Heart right ventricle (tissue), 16 donors: ENCODE data around the gene SLC2A4RG. TPM values are rescaled to one million over a fixed set of nuclear protein-coding genes. Genes with fewer than 3 reads are reported as not detected.

Experiments used
- ATAC-seq, 8 donors: fragments of 200-7000 bp; cut with Tn5 transposase; one replicate each; pipeline ENCODE4 v1.9.1; 2020; ENCODE audit warnings: mild to moderate bottlenecking in 8 of 8, moderate library complexity in 8 of 8, moderate number of reproducible peaks in 1 of 8
- DNase-seq, 2 donors: peaks; one replicate each; pipeline ENCODE4 v3.0.0-alpha.2; 2020
- H3K27ac ChIP-seq, 10 donors: fragments of 200-600 bp; sonication (generic) in 2 of 10; one replicate each; pipeline versions ENCODE4 v1.5.0 to v1.8.0; 2020 to 2022; ENCODE audit warnings: mild to moderate bottlenecking in 3 of 10
- H3K27me3 ChIP-seq, 7 donors: fragments of 200-600 bp; one replicate each; pipeline ENCODE4 v1.8.0; 2021 to 2022; ENCODE audit warnings: mild to moderate bottlenecking in 2 of 7
- H3K36me3 ChIP-seq, 9 donors: fragments of 200-600 bp; sonication (generic) in 1 of 9; one replicate each; pipeline versions ENCODE4 v1.5.0 to v1.8.0; 2020 to 2022; ENCODE audit warnings: mild to moderate bottlenecking in 2 of 9
- H3K4me1 ChIP-seq, 9 donors: fragments of 200-600 bp; sonication (generic) in 1 of 9; one replicate each; pipeline versions ENCODE4 v1.5.0 to v1.8.0; 2020 to 2022; ENCODE audit warnings: mild to moderate bottlenecking in 4 of 9
- H3K4me3 ChIP-seq, 10 donors: fragments of 200-600 bp; sonication (generic) in 2 of 10; one replicate each; pipeline versions ENCODE4 v1.5.0 to v1.8.0; 2020 to 2022; ENCODE audit warnings: mild to moderate bottlenecking in 7 of 10, moderate library complexity in 2 of 10
- H3K9me3 ChIP-seq, 11 donors: fragments of 200-600 bp in 10 of 11; sonication (generic) in 2 of 11; one replicate each; pipeline versions ENCODE4 v1.5.0 to v1.8.0; 2013 to 2022; ENCODE audit warnings: mild to moderate bottlenecking in 2 of 11, control low read depth in 1 of 11, moderate library complexity in 1 of 11
- WGBS, 2 donors: extraction: QIAGEN DNeasy Blood & Tissue Kit; methylation state at CpG; one replicate each; pipeline ENCODE4 v1.1.7; 2013; ENCODE audit warnings: inconsistent platforms in 1 of 2; 5-methylcytosine and 5-hydroxymethylcytosine counted together
- intact Hi-C, 10 donors: fragments of 100-400 bp; cut with DNase I; formaldehyde crosslinking; loops; one replicate each; pipeline versions ENCODE4 v1.11.1 to v1.14.2; 2022
- polyA plus RNA-seq, 2 donors: library from polyadenylated mRNA; stranded (reverse); fragments of 200-250 nt; gene quantifications; one replicate each; pipeline ENCODE4 v1.2.3, GENCODE V29; 2013
- total RNA-seq, 10 donors: library from RNA; stranded (reverse); fragmentation: NEBNext Ultra II Directional in 3 of 10; extraction: Animal tissue kit (Norgen Biotek cat#: 25700) in 3 of 10; gene quantifications; one replicate each; pipeline versions ENCODE4 v1.2.1 to v1.2.4, GENCODE V29; 2021 to 2023
- TF ChIP-seq, protein P1 (sequence below), 9 donors: fragments of 200-600 bp; sonication (generic) in 2 of 9; IDR thresholded peaks; one replicate each; pipeline versions ENCODE4 v1.5.0 to v1.8.0; 2021 to 2022; ENCODE audit warnings: antibody characterized with exemption in 9 of 9, mild to moderate bottlenecking in 5 of 9, moderate library complexity in 1 of 9
- donor health status: Arrhythmogenic right ventricular cardiomyopathy.
- donor health status: ischemic (EF 13 %, LVEDD 7.1; RV severe dilation, severe dysfunction).
- donor health status: healthy with polysubstance abuse.
- donor health status: DM: no; HTN: yes; CAD: no.
- donor health status: DM: no; HTN: no; CAD: no.
- donor health status: ischemic (EF 25% LVEDD 6.9; RV normal size, moderate dysfunction).
- donor health status: ischemic (EF 25% LVEDD 5.7; RV mildly dilated, moderate dysfunction).
- donor health status: healthy.
- donor health status: DM: yes; HTN: yes; CAD: no.
- donor health status: Ischemic cardiomyopathy.
- donor health status: ischemic (EF 35%, LVEDD 5.7; RV mildly dilated, moderate dysfunction).
- donor health status: nonischemic (EF 11% LVEDD 7.7; RV severe dilation, severe dysfunction).
- donor health status: DM: yes; HTN: yes; CAD: no.
- donor health status: PGD.
- donor health status: ischemic (EF 29% LVEDD 5.4; RV normal size, mild dysfunction).
- donor health status: nonischemic (EF 23%, LVEDD 6.1; RV moderate dilation, normal function).

SLC2A4RG gene
- total and polyA plus RNA-seq, 12 donors, result 36.3 to 114 (median 76.8) TPM

DNA sequence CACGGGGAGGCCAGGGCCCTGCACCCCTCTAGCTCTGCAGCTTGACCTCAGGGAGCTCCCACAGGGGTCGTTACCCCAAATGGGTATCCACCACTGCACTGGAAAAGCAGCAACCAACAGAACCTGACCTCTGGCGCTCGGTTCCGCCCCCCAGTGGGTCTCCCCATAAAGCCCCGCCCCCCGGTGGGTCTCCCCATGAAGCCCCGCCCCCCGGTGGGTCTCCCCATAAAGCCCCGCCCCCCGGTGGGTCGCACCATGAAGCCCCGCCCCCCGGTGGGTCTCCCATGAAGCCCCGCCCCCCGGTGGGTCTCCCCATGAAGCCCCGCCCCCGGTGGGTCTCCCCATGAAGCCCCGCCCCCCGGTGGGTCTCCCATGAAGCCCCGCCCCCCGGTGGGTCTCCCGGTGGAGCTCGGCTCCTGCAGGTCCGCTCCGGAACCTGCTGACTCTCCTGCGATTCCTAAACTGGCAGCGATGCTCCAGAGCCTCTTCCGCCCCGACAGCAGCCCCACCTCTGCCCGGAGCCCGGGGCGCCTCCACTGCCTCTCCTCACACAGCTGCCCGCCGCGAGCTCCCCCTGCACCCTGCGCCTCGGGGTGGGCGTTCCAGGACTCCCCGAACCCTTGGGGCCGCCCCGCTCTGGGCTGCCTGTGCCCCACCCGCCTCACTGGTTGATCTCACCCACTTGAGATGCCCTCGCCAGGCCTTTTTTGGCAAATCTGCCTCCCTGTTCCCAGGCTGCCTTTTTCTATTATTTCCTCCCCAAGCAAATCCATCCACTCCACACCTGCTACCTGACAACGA is 12.1 kb downstream of the SLC2A4RG start:
- ATAC-seq (no peak), DNase-seq (no peak)
- intact Hi-C loops, result no loop called here
- H3K4me1 ChIP-seq, result peaks cover 0 to 6% (median 0%) of the 10 kb centered on the region in 9 donors
- H3K9me3 ChIP-seq, result no peaks in the 10 kb centered on the region
- 81 to 82% methylated on average over 33 to 39 of the region's 45 CpGs for WGBS, 2 donors
- H3K4me3 ChIP-seq, result no peak overlapping the region
- TF ChIP-seq, protein P1, sequence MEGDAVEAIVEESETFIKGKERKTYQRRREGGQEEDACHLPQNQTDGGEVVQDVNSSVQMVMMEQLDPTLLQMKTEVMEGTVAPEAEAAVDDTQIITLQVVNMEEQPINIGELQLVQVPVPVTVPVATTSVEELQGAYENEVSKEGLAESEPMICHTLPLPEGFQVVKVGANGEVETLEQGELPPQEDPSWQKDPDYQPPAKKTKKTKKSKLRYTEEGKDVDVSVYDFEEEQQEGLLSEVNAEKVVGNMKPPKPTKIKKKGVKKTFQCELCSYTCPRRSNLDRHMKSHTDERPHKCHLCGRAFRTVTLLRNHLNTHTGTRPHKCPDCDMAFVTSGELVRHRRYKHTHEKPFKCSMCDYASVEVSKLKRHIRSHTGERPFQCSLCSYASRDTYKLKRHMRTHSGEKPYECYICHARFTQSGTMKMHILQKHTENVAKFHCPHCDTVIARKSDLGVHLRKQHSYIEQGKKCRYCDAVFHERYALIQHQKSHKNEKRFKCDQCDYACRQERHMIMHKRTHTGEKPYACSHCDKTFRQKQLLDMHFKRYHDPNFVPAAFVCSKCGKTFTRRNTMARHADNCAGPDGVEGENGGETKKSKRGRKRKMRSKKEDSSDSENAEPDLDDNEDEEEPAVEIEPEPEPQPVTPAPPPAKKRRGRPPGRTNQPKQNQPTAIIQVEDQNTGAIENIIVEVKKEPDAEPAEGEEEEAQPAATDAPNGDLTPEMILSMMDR (IDR thresholded peaks at IDR 0.05), result no peak
- H3K27me3 ChIP-seq, result no peaks in the 10 kb centered on the region
- peak overlapping the region in 1 of 10 donors; percentile 80 for H3K27ac ChIP-seq
- peaks cover 0 to 74% (median 2%) of the 10 kb centered on the region in 9 donors for H3K36me3 ChIP-seq

DNA sequence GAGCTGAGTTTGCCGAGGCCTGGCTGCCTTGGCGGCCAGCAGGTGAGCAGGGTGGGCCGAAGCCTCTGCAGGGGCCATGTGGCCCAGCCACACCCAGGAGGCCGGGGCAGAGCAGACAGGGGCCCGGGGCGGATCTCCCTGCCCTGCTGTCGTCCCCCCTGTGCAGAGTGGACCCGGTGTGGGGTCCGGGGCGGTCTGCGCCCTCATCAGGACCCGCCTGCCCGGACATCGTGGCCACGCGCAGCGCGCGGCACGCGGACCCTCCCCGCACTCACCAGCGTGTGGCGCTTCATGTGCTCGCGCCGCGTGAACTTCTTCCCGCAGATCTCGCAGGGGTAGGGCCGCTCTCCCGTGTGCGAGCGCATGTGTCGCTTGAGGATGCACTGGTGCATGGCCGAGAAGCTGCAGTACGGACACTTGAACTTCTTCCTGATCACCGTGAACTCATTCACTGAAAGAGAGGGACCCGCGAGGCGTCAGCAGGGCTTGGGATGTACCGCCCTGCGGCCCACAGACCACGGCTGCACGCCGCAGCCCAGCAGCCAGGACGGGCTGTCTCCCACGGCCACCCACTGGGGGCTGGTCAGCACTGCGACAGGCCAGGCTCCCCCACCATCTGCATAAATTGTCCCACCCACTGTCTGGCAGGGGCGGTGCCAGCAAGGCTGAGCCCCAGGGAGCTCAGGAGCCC is 13.0 kb downstream of the SLC2A4RG start:
- WGBS, 2 donors, result 91 to 93% methylated on average over 50 of the region's 50 CpGs
- Histone ChIP-seq H3K9me3 (no peaks in the 10 kb centered on the region), H3K27me3 (no peaks in the 10 kb centered on the region), H3K4me1 (peaks cover 0 to 6% (median 0%) of the 10 kb centered on the region in 9 donors), H3K36me3 (peaks cover 0 to 76% (median 0%) of the 10 kb centered on the region in 9 donors), H3K27ac (no peak overlapping the region), H3K4me3 (no peak overlapping the region)
- peak in 1 of 8 donors; percentile 14 for ATAC-seq
- TF ChIP-seq, protein P1 (IDR thresholded peaks at IDR 0.05), result no peak
- intact Hi-C loops, result no loop called here
- no peak for DNase-seq

DNA sequence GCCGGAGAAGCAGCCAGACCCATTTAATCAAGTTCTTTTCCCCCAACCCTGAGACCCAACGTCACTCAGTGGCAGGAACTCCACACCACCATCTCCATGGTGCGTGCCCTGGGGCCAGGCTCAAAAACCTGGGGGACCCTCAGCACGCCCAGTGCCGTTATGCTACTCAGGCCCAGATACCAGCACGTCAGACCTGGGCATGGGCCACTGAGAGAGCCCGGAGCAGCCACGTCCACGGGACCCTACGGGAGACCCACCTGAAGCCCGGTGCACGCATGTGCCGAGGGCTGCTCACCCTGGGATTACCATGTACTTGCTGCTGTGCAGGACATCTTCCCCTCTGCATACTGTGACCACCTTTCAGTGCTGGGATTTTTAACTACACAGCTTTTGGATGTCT is 13.8 kb downstream of the SLC2A4RG start:
- Histone ChIP-seq H3K27me3 (no peaks in the 10 kb centered on the region), H3K4me3 (no peak overlapping the region), H3K36me3 (peaks cover 0 to 69% (median 0%) of the 10 kb centered on the region in 9 donors), H3K9me3 (no peaks in the 10 kb centered on the region), H3K27ac (no peak overlapping the region), H3K4me1 (peaks cover 0 to 6% (median 0%) of the 10 kb centered on the region in 9 donors)
- DNase-seq, result no peak
- ATAC-seq, result peak in 1 of 8 donors; percentile 16
- 95 to 97% methylated on average over 13 of the region's 13 CpGs for WGBS, 2 donors
- TF ChIP-seq, protein P1 (IDR thresholded peaks at IDR 0.05), result no peak
- intact Hi-C loops, result no loop called here

DNA sequence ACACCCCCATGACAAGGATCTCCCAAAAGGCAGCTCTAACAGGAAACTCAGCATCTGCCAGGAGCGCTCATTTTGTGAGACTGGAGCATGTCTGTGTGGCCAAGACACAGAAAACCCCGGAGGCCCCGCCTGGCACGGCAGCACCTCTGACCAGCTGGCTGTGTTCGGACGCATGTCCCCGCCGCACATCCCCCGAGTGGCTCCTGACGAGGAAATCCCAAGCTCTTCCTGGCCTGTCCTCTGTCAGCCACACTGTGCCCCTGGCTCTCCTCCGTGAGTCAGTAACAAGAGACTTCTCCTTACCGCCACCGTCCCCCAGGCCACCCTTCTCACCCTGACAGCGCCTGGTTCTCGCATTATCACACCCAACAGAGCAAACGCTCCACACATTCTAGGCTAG is 14.4 kb downstream of the SLC2A4RG start:
- WGBS, 2 donors, result 57 to 73% methylated on average over 16 of the region's 16 CpGs
- H3K4me1 ChIP-seq, result peaks cover 0 to 6% (median 0%) of the 10 kb centered on the region in 9 donors
- TF ChIP-seq, protein P1 (IDR thresholded peaks at IDR 0.05), result no peak
- DNase-seq (no peak), ATAC-seq (peak in 4 of 8 donors; percentile 21 to 50 (median 34))
- H3K4me3 ChIP-seq, result no peak overlapping the region
- no peak overlapping the region for H3K27ac ChIP-seq
- H3K36me3 ChIP-seq, result peaks cover 0 to 63% (median 0%) of the 10 kb centered on the region in 9 donors
- intact Hi-C loops, result no loop called here
- H3K27me3 ChIP-seq, result no peaks in the 10 kb centered on the region
- no peaks in the 10 kb centered on the region for H3K9me3 ChIP-seq
